Measurements from ENCODE around the gene RFNG.

The RFNG gene

GRCh38 chr17:82014971-82015310 lies 36.7 kb downstream of the RFNG start:
- TF ChIP-seq POLR2AphosphoS5 (IDR thresholded peaks at IDR 0.05; ENCODE audit: low read depth) = no peak
- TF ChIP-seq SPI1 (IDR thresholded peaks at IDR 0.05; ENCODE audit: borderline replicate concordance, low read depth) = no peak
- no peak for TF ChIP-seq CTCF (IDR thresholded peaks at IDR 0.05; ENCODE audit: insufficient read depth, low read length)
- TF ChIP-seq GABPA (IDR thresholded peaks at IDR 0.05; ENCODE audit: low read depth) = no peak
- TF ChIP-seq REST (IDR thresholded peaks at IDR 0.05; ENCODE audit: insufficient replicate concordance, low read depth) = no peak
- no peak overlapping the region for H3K27ac ChIP-seq (replicated peaks)
- H3K4me3 ChIP-seq (replicated peaks; ENCODE audit: insufficient read depth, low read length) = no peak overlapping the region
- no peak for DNase-seq (ENCODE audit: low read depth in 1 of 2, low spot score in 1 of 2)
- no peaks in the 10 kb centered on the region for H3K27me3 ChIP-seq (ENCODE audit: insufficient read depth, poor library complexity, severe bottlenecking)

- Histone ChIP-seq H3K4me3 (replicated peaks; ENCODE audit: insufficient read depth, low read length) (no peak overlapping the region), H3K27me3 (ENCODE audit: insufficient read depth, poor library complexity, severe bottlenecking) (no peaks in the 10 kb centered on the region), H3K27ac (replicated peaks) (no peak overlapping the region)
- TF ChIP-seq SPI1 (IDR thresholded peaks at IDR 0.05; ENCODE audit: borderline replicate concordance, low read depth) = no peak
- TF ChIP-seq CTCF (IDR thresholded peaks at IDR 0.05; ENCODE audit: insufficient read depth, low read length) = no peak
- no peak for TF ChIP-seq REST (IDR thresholded peaks at IDR 0.05; ENCODE audit: insufficient replicate concordance, low read depth)
- no peak for TF ChIP-seq GABPA (IDR thresholded peaks at IDR 0.05; ENCODE audit: low read depth)
- TF ChIP-seq POLR2AphosphoS5 (IDR thresholded peaks at IDR 0.05; ENCODE audit: low read depth) = no peak
- no peak for DNase-seq (ENCODE audit: low read depth in 1 of 2, low spot score in 1 of 2)
These were observed 37.2 kb downstream of the RFNG start for GRCh38 chr17:82014432-82014831.

- H3K4me3 ChIP-seq (replicated peaks; ENCODE audit: insufficient read depth, low read length) = no peak overlapping the region
- no peaks in the 10 kb centered on the region for H3K27me3 ChIP-seq (ENCODE audit: insufficient read depth, poor library complexity, severe bottlenecking)
- TF ChIP-seq REST (IDR thresholded peaks at IDR 0.05; ENCODE audit: insufficient replicate concordance, low read depth) (no peak), POLR2AphosphoS5 (IDR thresholded peaks at IDR 0.05; ENCODE audit: low read depth) (no peak), SPI1 (IDR thresholded peaks at IDR 0.05; ENCODE audit: borderline replicate concordance, low read depth) (no peak), GABPA (IDR thresholded peaks at IDR 0.05; ENCODE audit: low read depth) (no peak), CTCF (IDR thresholded peaks at IDR 0.05; ENCODE audit: insufficient read depth, low read length) (no peak)
- H3K27ac ChIP-seq (replicated peaks) = no peak overlapping the region
- no peak for DNase-seq (ENCODE audit: low read depth in 1 of 2, low spot score in 1 of 2)
These were observed 37.8 kb downstream of the RFNG start for GRCh38 chr17:82013772-82014321.
